Stomach (tissue), 4 donors: ENCODE data around the gene PCBP3.
"Not testable (repeated sequence)": the region's sequence is repeated elsewhere in the genome, so short reads cannot be mapped to it uniquely, and the experiment has no call there.

Experiments
- POLR2A ChIP-seq, 4 donors: fragments of 450-650 bp; IDR thresholded peaks; one replicate each; pipeline ENCODE4 v1.6.1; 2016; ENCODE audit warnings: antibody characterized with exemption in 4 of 4, control low read depth in 2 of 4, mild to moderate bottlenecking in 1 of 4, moderate library complexity in 1 of 4
- POLR2AphosphoS5 ChIP-seq, 3 donors: sonication (generic); formaldehyde crosslinking; IDR thresholded peaks; one replicate each; pipeline ENCODE4 v1.6.1; 2016; ENCODE audit warnings: antibody characterized with exemption in 3 of 3
- TF ChIP-seq, protein P1 (sequence below), 7 experiments: fragments of 450-650 bp in 4 of 7; fragments of 200-600 bp in 3 of 7; sonication (generic) in 3 of 7; IDR thresholded peaks; one replicate each; pipeline ENCODE4 v1.5.1; 2016 to 2019; ENCODE audit warnings: antibody characterized with exemption in 7 of 7, control low read depth in 2 of 7, mild to moderate bottlenecking in 1 of 7

DNA sequence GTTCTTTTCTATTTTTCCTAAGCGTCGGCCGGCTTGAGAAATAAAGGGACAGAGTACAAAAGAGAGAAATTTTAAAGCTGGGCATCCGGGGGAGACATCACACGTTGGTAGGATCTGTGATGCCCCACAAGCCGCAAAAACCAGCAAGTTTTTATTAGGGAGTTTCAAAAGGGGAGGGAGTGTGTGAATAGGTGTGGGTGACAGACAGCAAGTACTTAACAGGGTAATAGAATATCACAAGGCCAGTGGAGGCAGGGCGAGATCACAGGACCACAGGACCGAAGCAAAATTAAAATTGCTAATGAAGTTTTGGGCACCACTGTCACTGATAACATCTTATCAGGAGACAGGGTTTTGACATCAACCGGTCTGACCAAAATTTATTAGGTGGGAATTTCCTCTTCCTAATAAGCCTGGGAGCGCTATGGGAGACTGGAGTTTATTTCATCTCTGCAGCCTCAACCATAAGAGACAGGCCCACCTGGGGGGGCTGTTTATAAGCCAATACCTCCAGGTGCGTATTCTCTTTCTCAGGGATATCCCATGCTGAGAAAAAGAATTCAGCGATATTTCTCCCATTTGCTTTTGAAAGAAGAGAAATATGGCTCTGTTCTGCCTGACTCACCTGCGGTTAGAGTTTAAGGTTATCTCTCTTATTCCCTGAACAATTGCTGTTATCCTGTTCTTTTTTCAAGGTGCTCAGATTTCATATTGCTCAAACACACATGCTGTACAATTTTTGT, 332.3 kb downstream of the PCBP3 start:
- TF ChIP-seq, protein P1, sequence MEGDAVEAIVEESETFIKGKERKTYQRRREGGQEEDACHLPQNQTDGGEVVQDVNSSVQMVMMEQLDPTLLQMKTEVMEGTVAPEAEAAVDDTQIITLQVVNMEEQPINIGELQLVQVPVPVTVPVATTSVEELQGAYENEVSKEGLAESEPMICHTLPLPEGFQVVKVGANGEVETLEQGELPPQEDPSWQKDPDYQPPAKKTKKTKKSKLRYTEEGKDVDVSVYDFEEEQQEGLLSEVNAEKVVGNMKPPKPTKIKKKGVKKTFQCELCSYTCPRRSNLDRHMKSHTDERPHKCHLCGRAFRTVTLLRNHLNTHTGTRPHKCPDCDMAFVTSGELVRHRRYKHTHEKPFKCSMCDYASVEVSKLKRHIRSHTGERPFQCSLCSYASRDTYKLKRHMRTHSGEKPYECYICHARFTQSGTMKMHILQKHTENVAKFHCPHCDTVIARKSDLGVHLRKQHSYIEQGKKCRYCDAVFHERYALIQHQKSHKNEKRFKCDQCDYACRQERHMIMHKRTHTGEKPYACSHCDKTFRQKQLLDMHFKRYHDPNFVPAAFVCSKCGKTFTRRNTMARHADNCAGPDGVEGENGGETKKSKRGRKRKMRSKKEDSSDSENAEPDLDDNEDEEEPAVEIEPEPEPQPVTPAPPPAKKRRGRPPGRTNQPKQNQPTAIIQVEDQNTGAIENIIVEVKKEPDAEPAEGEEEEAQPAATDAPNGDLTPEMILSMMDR (IDR thresholded peaks at IDR 0.05) = not testable (repeated sequence)
- TF ChIP-seq POLR2AphosphoS5, POLR2A (IDR thresholded peaks at IDR 0.05): not testable (repeated sequence)
